Measurements from ENCODE around the gene TOP3A. TPM values are rescaled to one million over a fixed set of nuclear protein-coding genes. Genes with fewer than 3 reads are reported as not detected.

TOP3A gene
- total and polyA plus RNA-seq, 4 experiments from 2014 or later = 6.2 to 55.2 (median 31.5) TPM

DNA sequence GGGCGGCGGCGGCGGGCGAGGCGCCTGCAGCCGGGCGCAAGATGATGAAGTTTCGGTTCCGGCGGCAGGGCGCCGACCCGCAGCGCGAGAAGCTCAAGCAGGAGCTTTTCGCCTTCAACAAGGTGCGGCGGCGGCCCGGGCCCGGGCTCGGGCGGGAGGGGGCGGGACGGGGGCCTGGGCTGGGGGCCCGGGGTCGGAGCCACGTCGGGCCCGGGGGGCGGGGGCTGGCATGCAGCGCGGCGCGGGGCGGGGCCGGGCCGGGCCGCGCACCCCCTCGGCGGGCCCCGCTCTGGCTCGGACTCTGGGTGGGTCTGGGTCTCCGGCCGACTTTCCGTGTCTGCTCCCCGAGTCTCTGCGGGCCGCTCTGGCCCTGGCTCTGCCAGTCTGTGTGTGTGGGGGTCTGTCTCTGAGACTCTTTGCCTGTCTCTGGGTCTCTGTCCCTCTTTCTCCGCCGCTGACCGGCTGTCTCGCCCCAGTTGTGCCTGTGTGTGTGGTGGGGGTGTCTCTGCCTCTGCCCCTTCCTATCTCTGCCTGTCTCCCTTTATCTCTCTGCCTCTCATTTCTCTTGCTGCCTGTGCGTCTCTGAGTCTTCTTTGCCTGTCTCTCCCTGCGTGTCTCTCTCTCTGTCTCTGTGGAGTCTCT lies 89.0 kb downstream of the TOP3A start:
- Mint-ChIP-seq H3K4me3 (peak overlapping the region; percentile 89 to 99 (median 96)), H3K27ac (peak overlapping the region; percentile 32 to 99 (median 94)), H3K36me3 (no peaks in the 10 kb centered on the region), H3K9me3 (no peaks in the 10 kb centered on the region), H3K4me1 (peaks cover 15 to 39% (median 21%) of the 10 kb centered on the region in 4 donors), H3K27me3 (no peaks in the 10 kb centered on the region)
- intact Hi-C loops (cut with micrococcal nuclease) = loop anchor here (1.0 kb wide), 3 partner anchors 35 to 90 kb away; partner anchors contain the start of genes ALKBH5, MIEF2 and SMCR8
- ChIA-PET POLR2A (ENCODE audit: partially characterized antibody) (interaction anchor here (1.0 to 2.5 kb wide), 5 partner anchors 9 to 42 kb away, joined by 3 to 9 read pairs (median 3); partner anchors contain the start of gene ALKBH5), CTCF (ENCODE audit: partially characterized antibody) (no interaction called here)
- peak overlapping the region; percentile 42 for H3K27ac ChIP-seq (ENCODE audit: low read depth, low read length)
- no peaks in the 10 kb centered on the region for H3K36me3 ChIP-seq (ENCODE audit: insufficient read depth, low read length)
- H3K4me3 ChIP-seq (ENCODE audit: low read length in 2 of 2) = peak overlapping the region; percentile 59 to 78
- H3K4me1 ChIP-seq (ENCODE audit: insufficient read depth, low read length) = peaks cover 28% of the 10 kb centered on the region
- peak in 1 of 5 donors; percentile 16 for DNase-seq
- no peaks in the 10 kb centered on the region for H3K27me3 ChIP-seq (ENCODE audit: insufficient read depth, low read length)
- no peaks in the 10 kb centered on the region for H3K9me3 ChIP-seq (ENCODE audit: control insufficient read depth in 1 of 2, low read length in 2 of 2)

DNA sequence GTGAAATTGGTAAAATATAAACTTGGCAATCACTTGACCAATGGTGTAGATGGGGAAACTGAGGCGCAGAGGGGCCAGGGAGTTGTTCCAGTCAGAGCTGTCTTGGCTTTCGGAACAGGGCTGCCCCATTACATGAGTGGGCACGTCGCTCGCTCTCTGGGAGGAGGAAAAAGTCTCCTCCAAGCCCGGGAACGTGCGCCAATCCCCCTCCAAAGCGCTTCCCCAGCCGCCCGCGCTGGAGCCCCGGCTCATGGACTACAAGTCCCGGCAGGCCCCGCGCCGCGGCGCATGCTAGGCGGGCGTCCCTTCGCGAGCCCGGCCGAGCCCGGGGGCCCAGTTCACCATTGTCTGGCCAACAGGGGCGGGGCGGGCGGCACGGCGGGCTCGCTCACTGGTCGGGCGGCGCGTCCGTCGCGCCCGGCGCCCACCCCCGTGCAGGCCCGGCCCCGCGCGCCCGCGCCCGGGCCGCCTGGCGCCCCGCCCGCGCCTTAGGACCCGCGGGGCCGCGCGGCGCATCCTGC lies 89.6 kb downstream of the TOP3A start, which contains the start of gene LLGL1:
Gene LLGL1, plus strand, starts transcription at position 515 of the 521 bp plus-strand sequence. CDS start 48 bp downstream, outside the sequence.
- H3K36me3 Mint-ChIP-seq = no peaks in the 10 kb centered on the region
- no peaks in the 10 kb centered on the region for H3K9me3 ChIP-seq (ENCODE audit: control insufficient read depth in 1 of 2, low read length in 2 of 2)
- DNase-seq = peak; percentile 94 to 96 (median 96)
- peak within 1 kb of the TSS; percentile 82 to 99 (median 94) for H3K27ac Mint-ChIP-seq
- H3K4me1 Mint-ChIP-seq = peaks cover 15 to 39% (median 21%) of the 10 kb centered on the region in 4 donors
- H3K4me3 Mint-ChIP-seq = peak within 1 kb of the TSS; percentile 89 to 99 (median 96)
- intact Hi-C loops (cut with micrococcal nuclease) = loop anchor here (1.0 kb wide), 3 partner anchors 35 to 90 kb away; partner anchors contain the start of genes ALKBH5, MIEF2 and SMCR8
- ChIA-PET POLR2A (ENCODE audit: partially characterized antibody) (interaction anchor here (0.7 to 2.5 kb wide), 6 partner anchors 9 to 67 kb away, joined by 3 to 9 read pairs (median 3); partner anchors contain the start of gene ALKBH5), CTCF (ENCODE audit: partially characterized antibody) (no interaction called here)
- peaks cover 28% of the 10 kb centered on the region for H3K4me1 ChIP-seq (ENCODE audit: insufficient read depth, low read length)
- H3K27me3 Mint-ChIP-seq = no peaks in the 10 kb centered on the region
- H3K27ac ChIP-seq (ENCODE audit: low read depth, low read length) = peak within 1 kb of the TSS; percentile 42
- no peaks in the 10 kb centered on the region for H3K27me3 ChIP-seq (ENCODE audit: insufficient read depth, low read length)
- no peaks in the 10 kb centered on the region for H3K36me3 ChIP-seq (ENCODE audit: insufficient read depth, low read length)
- H3K4me3 ChIP-seq (ENCODE audit: low read length in 2 of 2) = peak within 1 kb of the TSS; percentile 59 to 78
- H3K9me3 Mint-ChIP-seq = no peaks in the 10 kb centered on the region

DNA sequence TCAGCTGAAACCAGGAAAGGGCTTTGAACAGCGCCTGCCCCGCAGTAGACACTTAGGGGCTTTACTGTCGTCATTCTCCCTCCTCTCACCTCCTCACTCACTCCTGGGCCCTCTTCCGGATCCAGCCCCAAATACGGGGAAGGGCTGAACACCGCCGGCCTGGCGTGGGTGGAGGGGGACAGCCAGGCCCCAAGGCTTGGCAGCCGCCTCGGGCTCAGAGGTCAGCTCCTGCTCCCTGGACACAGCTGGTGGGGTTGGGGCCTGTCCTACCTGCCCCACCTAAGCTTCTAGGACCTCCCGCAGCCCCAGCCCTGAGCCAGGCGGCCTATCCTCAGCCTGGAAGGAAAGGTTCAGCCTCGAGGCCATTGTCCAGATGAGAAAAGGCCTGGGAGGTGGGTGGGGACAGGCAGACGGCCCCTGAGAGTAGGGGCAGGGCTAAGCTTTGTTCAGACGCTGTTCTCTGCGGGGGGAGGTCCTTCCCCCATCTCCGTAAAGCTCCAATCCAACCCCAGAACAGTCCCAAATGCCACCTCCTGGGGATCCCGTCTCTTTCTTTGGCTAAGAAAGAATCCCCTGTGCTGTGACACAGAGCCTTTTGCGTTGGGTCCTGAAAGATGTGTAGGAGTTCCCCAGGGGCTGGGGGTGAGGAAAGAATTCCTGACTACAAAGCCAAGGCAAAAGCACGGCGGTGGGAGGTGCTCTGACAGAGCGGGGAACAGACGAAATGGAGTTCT lies 90.2 kb downstream of the TOP3A start:
- no peaks in the 10 kb centered on the region for H3K9me3 ChIP-seq (ENCODE audit: control insufficient read depth in 1 of 2, low read length in 2 of 2)
- no peak overlapping the region for H3K4me3 ChIP-seq (ENCODE audit: low read length in 2 of 2)
- intact Hi-C loops (cut with micrococcal nuclease) = loop anchor here (1.0 kb wide), 3 partner anchors 36 to 91 kb away; partner anchors contain the start of genes ALKBH5, MIEF2 and SMCR8
- POLR2A ChIA-PET (ENCODE audit: partially characterized antibody) = interaction anchor here (0.7 to 2.5 kb wide), 3 partner anchors 10 to 67 kb away, joined by 3 to 9 read pairs (median 3); partner anchors contain the start of gene ALKBH5
- Mint-ChIP-seq H3K4me1 (peaks cover 15 to 39% (median 21%) of the 10 kb centered on the region in 4 donors), H3K27me3 (no peaks in the 10 kb centered on the region), H3K27ac (peak overlapping the region in 3 of 7 donors; percentile 59 to 92 (median 82)), H3K36me3 (no peaks in the 10 kb centered on the region), H3K4me3 (peak overlapping the region in 7 of 8 donors; percentile 41 to 71 (median 65)), H3K9me3 (no peaks in the 10 kb centered on the region)
- H3K27ac ChIP-seq (ENCODE audit: low read depth, low read length) = peak overlapping the region; percentile 15
- H3K36me3 ChIP-seq (ENCODE audit: insufficient read depth, low read length) = no peaks in the 10 kb centered on the region
- H3K27me3 ChIP-seq (ENCODE audit: insufficient read depth, low read length) = no peaks in the 10 kb centered on the region
- CTCF ChIA-PET (ENCODE audit: partially characterized antibody) = interaction anchor here (0.8 kb wide), 1 partner anchor 42 kb away, joined by 3 read pairs; the partner anchor contains the start of gene ALKBH5
- no peak for DNase-seq
- peaks cover 28% of the 10 kb centered on the region for H3K4me1 ChIP-seq (ENCODE audit: insufficient read depth, low read length)

DNA sequence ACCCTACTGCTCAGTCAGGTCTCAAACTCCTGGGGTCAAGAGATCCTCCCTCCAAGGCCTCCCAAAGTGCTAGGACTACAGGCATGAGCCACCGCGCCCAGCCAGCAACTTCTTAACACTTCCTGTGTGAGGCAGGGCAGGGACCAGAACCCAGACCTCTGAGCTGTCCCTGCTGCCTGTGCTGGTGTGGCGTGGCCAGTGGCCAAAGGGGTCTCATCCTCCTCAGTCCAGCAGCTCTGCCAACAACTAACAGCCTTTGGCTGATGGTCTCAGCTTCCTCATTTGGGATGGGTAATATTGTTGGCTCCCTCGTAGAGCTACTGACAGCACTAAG lies 90.8 kb downstream of the TOP3A start:
- CTCF ChIA-PET (ENCODE audit: partially characterized antibody) = interaction anchor here (0.8 to 0.9 kb wide), 2 partner anchors 24 to 41 kb away, joined by 3 read pairs; partner anchors contain the start of gene ALKBH5
- H3K36me3 ChIP-seq (ENCODE audit: insufficient read depth, low read length) = no peaks in the 10 kb centered on the region
- no peaks in the 10 kb centered on the region for H3K36me3 Mint-ChIP-seq
- no peak overlapping the region for H3K27ac Mint-ChIP-seq
- H3K4me3 ChIP-seq (ENCODE audit: low read length in 2 of 2) = no peak overlapping the region
- H3K4me1 ChIP-seq (ENCODE audit: insufficient read depth, low read length) = peaks cover 28% of the 10 kb centered on the region
- no peaks in the 10 kb centered on the region for H3K27me3 Mint-ChIP-seq
- no peaks in the 10 kb centered on the region for H3K9me3 ChIP-seq (ENCODE audit: control insufficient read depth in 1 of 2, low read length in 2 of 2)
- DNase-seq = no peak
- peaks cover 0 to 2% (median 0%) of the 10 kb centered on the region in 8 donors for H3K9me3 Mint-ChIP-seq
- H3K27me3 ChIP-seq (ENCODE audit: insufficient read depth, low read length) = no peaks in the 10 kb centered on the region
- no peak overlapping the region for H3K27ac ChIP-seq (ENCODE audit: low read depth, low read length)
- no peak overlapping the region for H3K4me3 Mint-ChIP-seq
- intact Hi-C loops (cut with micrococcal nuclease) = no loop called here
- H3K4me1 Mint-ChIP-seq = peaks cover 15 to 39% (median 21%) of the 10 kb centered on the region in 4 donors
- POLR2A ChIA-PET (ENCODE audit: partially characterized antibody) = interaction anchor here (2.5 kb wide), 1 partner anchor 40 kb away, joined by 9 read pairs; the partner anchor contains the start of gene ALKBH5

Small RNAs within 50 kb of the gene (microRNA-seq; reads per million reads assigned to microRNA genes)
- gene MIR6778 (ENCODE audit: borderline microRNAs expressed, borderline number of aligned reads, borderline replicate concordance) = not detected

Other genes starting within 250 kb of the TOP3A start
- 10 to 100 TPM; 56.8 to 61.0 TPM for gene DRG2, start 227.0 kb downstream of the TOP3A start, total RNA-seq
- gene DRG2, start 227.0 kb downstream of the TOP3A start, polyA plus RNA-seq = 10 to 100 TPM; 40.3 to 50.4 TPM
- 1 to 10 TPM; 1.6 to 2.2 TPM for gene MYO15A, start 206.2 kb downstream of the TOP3A start, total RNA-seq
- under 1 TPM; 0.14 to 0.43 TPM for gene MYO15A, start 206.2 kb downstream of the TOP3A start, polyA plus RNA-seq
- 100 to 1,000 TPM; 119 TPM for gene ALKBH5, start 131.2 kb downstream of the TOP3A start, total RNA-seq
- gene ALKBH5, start 131.2 kb downstream of the TOP3A start, polyA plus RNA-seq = 100 to 1,000 TPM; 128 to 132 TPM
- gene LLGL1, start 89.4 kb downstream of the TOP3A start, total RNA-seq = 10 to 100 TPM; 19.9 to 20.5 TPM
- gene LLGL1, start 89.4 kb downstream of the TOP3A start, polyA plus RNA-seq = 1 to 10 TPM in 1 of 2 donors, under 1 TPM in 1; 0.25 to 1.3 TPM
- 100 to 1,000 TPM; 333 to 344 TPM for gene FLII, start 56.3 kb downstream of the TOP3A start, total RNA-seq
- gene FLII, start 56.3 kb downstream of the TOP3A start, polyA plus RNA-seq = 100 to 1,000 TPM; 113 to 204 TPM
- 10 to 100 TPM; 18.2 to 19.3 TPM for gene MIEF2, start 54.3 kb downstream of the TOP3A start, total RNA-seq
- gene MIEF2, start 54.3 kb downstream of the TOP3A start, polyA plus RNA-seq = 10 to 100 TPM in 1 of 2 donors, 1 to 10 TPM in 1; 9.9 to 10.9 TPM
- gene SMCR8, start 299 bp upstream of the TOP3A start, total RNA-seq = 10 to 100 TPM; 49.7 to 51.3 TPM
- 1 to 10 TPM in 1 of 2 donors, under 1 TPM in 1; 0.47 to 5.2 TPM for gene SMCR8, start 299 bp upstream of the TOP3A start, polyA plus RNA-seq
- gene SHMT1, start 48.6 kb upstream of the TOP3A start, total RNA-seq = 10 to 100 TPM; 14.6 to 15.9 TPM
- gene SHMT1, start 48.6 kb upstream of the TOP3A start, polyA plus RNA-seq = 10 to 100 TPM; 24.0 to 24.6 TPM
- gene EVPLL, start 62.8 kb upstream of the TOP3A start, total RNA-seq = not detected
- gene EVPLL, start 62.8 kb upstream of the TOP3A start, polyA plus RNA-seq = not detected
- not detected for gene LGALS9C, start 161.8 kb upstream of the TOP3A start, total RNA-seq
- not detected for gene LGALS9C, start 161.8 kb upstream of the TOP3A start, polyA plus RNA-seq